Activated CD4-positive, alpha-beta T cell treated with anti-CD3 and anti-CD28 coated beads, Interleukin-2, amount 10 ng/mL, durations not matched to agents 24 days and 14 days (primary cell): ENCODE data around the gene DMAC2. TPM values are rescaled to one million over a fixed set of nuclear protein-coding genes. Genes with fewer than 3 reads are reported as not detected.
"Not testable (repeated sequence)": the region's sequence is repeated elsewhere in the genome, so short reads cannot be mapped to it uniquely, and the experiment has no call there.

Experiments used
- DNase-seq: peaks from one replicate; pipeline ENCODE4 v3.0.0; 2022
- H3K27ac Mint-ChIP-seq: one replicate; pipeline ENCODE4 v1.8.0; 2022; ENCODE audit warnings: mild to moderate bottlenecking, mixed read lengths
- H3K27me3 Mint-ChIP-seq: one replicate; pipeline ENCODE4 v1.8.0; 2022; ENCODE audit warnings: mixed read lengths
- H3K36me3 Mint-ChIP-seq: one replicate; pipeline ENCODE4 v1.8.0; 2022; ENCODE audit warnings: low read depth, mild to moderate bottlenecking, mixed read lengths
- H3K4me1 Mint-ChIP-seq: one replicate; pipeline ENCODE4 v1.8.0; 2021; ENCODE audit warnings: mixed read lengths
- H3K4me3 Mint-ChIP-seq: one replicate; pipeline ENCODE4 v1.8.0; 2022; ENCODE audit warnings: mild to moderate bottlenecking, moderate library complexity, mixed read lengths
- H3K9me3 Mint-ChIP-seq: one replicate; pipeline ENCODE4 v1.8.0; 2021; ENCODE audit warnings: mixed read lengths
- intact Hi-C: fragments of 100-400 bp; cut with micrococcal nuclease; formaldehyde crosslinking; loops from one replicate; pipeline ENCODE4 v1.15.1; 2023
- total RNA-seq: library from RNA; stranded (reverse); gene quantifications from 2 replicates; pipeline ENCODE4 v1.2.3, GENCODE V29; 2022

The DMAC2 gene
- 52.6 and 58.7 TPM in 2 replicates for total RNA-seq

- DNase-seq, result peak; percentile 98
- Mint-ChIP-seq H3K9me3 (no peaks in the 10 kb centered on the region), H3K27ac (no peak within 1 kb of the TSS), H3K36me3 (peaks cover 7% of the 10 kb centered on the region), H3K4me3 (no peak within 1 kb of the TSS), H3K4me1 (peaks cover 16% of the 10 kb centered on the region), H3K27me3 (no peaks in the 10 kb centered on the region)
- intact Hi-C loops, result loop anchor here (1.0 kb wide), 3 partner anchors 11 to 75 kb away; partner anchors contain the start of genes B9D2, BCKDHA and EXOSC5
These were observed at the start of gene DMAC2 for GRCh38 chr19:41439441-41440222. DMAC2 (minus strand) TSS chr19:41439912; CDS start chr19:41439899, 13 bp downstream.

GRCh38 chr19:41486953-41487352, 47.2 kb upstream of the DMAC2 start:
- H3K4me1 Mint-ChIP-seq, intact Hi-C loops, H3K4me3 Mint-ChIP-seq, H3K36me3 Mint-ChIP-seq, H3K9me3 Mint-ChIP-seq, DNase-seq, H3K27ac Mint-ChIP-seq: not testable (repeated sequence)
- peaks cover 43% of the 10 kb centered on the region for H3K27me3 Mint-ChIP-seq

- Mint-ChIP-seq H3K4me1 (no peaks in the 10 kb centered on the region), H3K36me3 (no peaks in the 10 kb centered on the region), H3K27me3 (peaks cover 49% of the 10 kb centered on the region), H3K4me3 (no peak overlapping the region), H3K27ac (no peak overlapping the region), H3K9me3 (peaks cover 9% of the 10 kb centered on the region)
- intact Hi-C loops, result no loop called here
- DNase-seq, result no peak
These were observed 45.1 kb upstream of the DMAC2 start for GRCh38 chr19:41484822-41485221.

- H3K36me3 Mint-ChIP-seq, result no peaks in the 10 kb centered on the region
- H3K9me3 Mint-ChIP-seq, result no peaks in the 10 kb centered on the region
- no peak for DNase-seq
- H3K27me3 Mint-ChIP-seq, result peaks cover 42% of the 10 kb centered on the region
- intact Hi-C loops, result no loop called here
- no peak overlapping the region for H3K4me3 Mint-ChIP-seq
- no peak overlapping the region for H3K27ac Mint-ChIP-seq
- H3K4me1 Mint-ChIP-seq, result no peaks in the 10 kb centered on the region
These were observed 40.6 kb upstream of the DMAC2 start for GRCh38 chr19:41480336-41480735.

- H3K4me1 Mint-ChIP-seq, result no peaks in the 10 kb centered on the region
- H3K9me3 Mint-ChIP-seq, result no peaks in the 10 kb centered on the region
- no peak for DNase-seq
- no peaks in the 10 kb centered on the region for H3K36me3 Mint-ChIP-seq
- H3K27ac Mint-ChIP-seq, result no peak overlapping the region
- no peak overlapping the region for H3K4me3 Mint-ChIP-seq
- peaks cover 37% of the 10 kb centered on the region for H3K27me3 Mint-ChIP-seq
- intact Hi-C loops, result no loop called here
These were observed 40.1 kb upstream of the DMAC2 start for GRCh38 chr19:41479757-41480191.

- no peaks in the 10 kb centered on the region for H3K36me3 Mint-ChIP-seq
- H3K4me3 Mint-ChIP-seq, result no peak overlapping the region
- no peaks in the 10 kb centered on the region for H3K9me3 Mint-ChIP-seq
- intact Hi-C loops, result no loop called here
- peaks cover 33% of the 10 kb centered on the region for H3K27me3 Mint-ChIP-seq
- H3K27ac Mint-ChIP-seq, result no peak overlapping the region
- DNase-seq, result no peak
- H3K4me1 Mint-ChIP-seq, result no peaks in the 10 kb centered on the region
These were observed 39.4 kb upstream of the DMAC2 start for GRCh38 chr19:41478875-41479756.

GRCh38 chr19:41478171-41478570, 38.5 kb upstream of the DMAC2 start:
- DNase-seq, result no peak
- Mint-ChIP-seq H3K27me3 (peaks cover 32% of the 10 kb centered on the region), H3K4me3 (no peak overlapping the region), H3K36me3 (no peaks in the 10 kb centered on the region), H3K27ac (no peak overlapping the region), H3K4me1 (no peaks in the 10 kb centered on the region), H3K9me3 (no peaks in the 10 kb centered on the region)
- intact Hi-C loops, result no loop called here

- H3K9me3 Mint-ChIP-seq, result no peaks in the 10 kb centered on the region
- intact Hi-C loops, result no loop called here
- no peak overlapping the region for H3K4me3 Mint-ChIP-seq
- no peak for DNase-seq
- H3K27me3 Mint-ChIP-seq, result peaks cover 39% of the 10 kb centered on the region
- H3K27ac Mint-ChIP-seq, result no peak overlapping the region
- H3K4me1 Mint-ChIP-seq, result no peaks in the 10 kb centered on the region
- no peaks in the 10 kb centered on the region for H3K36me3 Mint-ChIP-seq
These were observed 36.9 kb upstream of the DMAC2 start for GRCh38 chr19:41476583-41476982.

- Mint-ChIP-seq H3K27ac (peak overlapping the region; percentile 31), H3K27me3 (peaks cover 18% of the 10 kb centered on the region), H3K4me3 (peak overlapping the region; percentile 54), H3K4me1 (peaks cover 11% of the 10 kb centered on the region)
- intact Hi-C loops, H3K36me3 Mint-ChIP-seq, H3K9me3 Mint-ChIP-seq: not testable (repeated sequence)
- DNase-seq, result peak; percentile 75
These were observed 23.8 kb upstream of the DMAC2 start for GRCh38 chr19:41463257-41464256.

GRCh38 chr19:41462497-41462896, 22.8 kb upstream of the DMAC2 start:
- intact Hi-C loops, result no loop called here
- Mint-ChIP-seq H3K9me3 (no peaks in the 10 kb centered on the region), H3K27ac (no peak overlapping the region), H3K4me3 (no peak overlapping the region), H3K27me3 (peaks cover 10% of the 10 kb centered on the region), H3K4me1 (peaks cover 18% of the 10 kb centered on the region), H3K36me3 (no peaks in the 10 kb centered on the region)
- no peak for DNase-seq

- DNase-seq, result peak; percentile 81
- Mint-ChIP-seq H3K27me3 (no peaks in the 10 kb centered on the region), H3K4me1 (peaks cover 41% of the 10 kb centered on the region), H3K36me3 (no peaks in the 10 kb centered on the region), H3K4me3 (peak overlapping the region; percentile 70), H3K27ac (peak overlapping the region; percentile 74), H3K9me3 (no peaks in the 10 kb centered on the region)
- intact Hi-C loops, result no loop called here
These were observed 17.5 kb upstream of the DMAC2 start for GRCh38 chr19:41457241-41457640.

- Mint-ChIP-seq H3K9me3 (no peaks in the 10 kb centered on the region), H3K27ac (no peak overlapping the region), H3K4me3 (peak overlapping the region; percentile 70), H3K4me1 (peaks cover 41% of the 10 kb centered on the region), H3K36me3 (no peaks in the 10 kb centered on the region), H3K27me3 (no peaks in the 10 kb centered on the region)
- no peak for DNase-seq
- intact Hi-C loops, result no loop called here
These were observed 16.7 kb upstream of the DMAC2 start for GRCh38 chr19:41456342-41456918.

- no peak overlapping the region for H3K4me3 Mint-ChIP-seq
- peaks cover 41% of the 10 kb centered on the region for H3K4me1 Mint-ChIP-seq
- H3K27me3 Mint-ChIP-seq, result no peaks in the 10 kb centered on the region
- H3K36me3 Mint-ChIP-seq, result no peaks in the 10 kb centered on the region
- H3K9me3 Mint-ChIP-seq, result no peaks in the 10 kb centered on the region
- DNase-seq, result no peak
- H3K27ac Mint-ChIP-seq, result no peak overlapping the region
- intact Hi-C loops, result no loop called here
These were observed 16.2 kb upstream of the DMAC2 start for GRCh38 chr19:41455936-41456335.
